DND-41 (cell line): ENCODE measurements around the gene SPEF1.

Source experiments
- ATAC-seq: fragments of 200-7000 bp; cut with Tn5 transposase; 3 replicates; pipeline ENCODE4 v1.9.1; 2021; ENCODE audit warnings: low read depth; ENCODE audit not compliant: insufficient read depth
- DNase-seq: peaks from one replicate; pipeline ENCODE4 v3.0.0-alpha.2; 2020
- H2AFZ ChIP-seq: 2 replicates; pipeline ENCODE4 v1.6.0; 2012; ENCODE audit warnings: low read depth, low read length
- H3K27ac ChIP-seq: 2 replicates; pipeline ENCODE4 v1.5.1; 2012; ENCODE audit warnings: low read length, inconsistent platforms
- H3K27me3 ChIP-seq: fragments of 200-600 bp; sonication (generic); 2 replicates; pipeline ENCODE4 v1.6.0; 2012; ENCODE audit warnings: low read length, mild to moderate bottlenecking, inconsistent platforms; ENCODE audit not compliant: insufficient read depth, poor library complexity
- H3K36me3 ChIP-seq: 2 replicates; pipeline ENCODE4 v1.5.1; 2012; ENCODE audit warnings: low read length, inconsistent platforms; ENCODE audit not compliant: insufficient read depth
- H3K4me1 ChIP-seq: 2 replicates; pipeline ENCODE4 v1.5.1; 2012; ENCODE audit warnings: mild to moderate bottlenecking, low read length; ENCODE audit not compliant: insufficient read depth
- H3K4me2 ChIP-seq: 2 replicates; pipeline ENCODE4 v1.6.0; 2012; ENCODE audit warnings: mild to moderate bottlenecking, moderate library complexity, low read length, inconsistent platforms; ENCODE audit not compliant: insufficient read depth
- H3K4me3 ChIP-seq, 2 experiments: fragments of 200-600 bp in 1 of 2; shearing (Covaris generic) in 1 of 2; 2 replicates each; pipeline ENCODE4 v1.5.1; 2012 to 2016; ENCODE audit warnings: inconsistent platforms in 2 of 2, low read length in 2 of 2, mild to moderate bottlenecking in 2 of 2, low read depth in 1 of 2, moderate library complexity in 1 of 2
- H3K79me2 ChIP-seq: 2 replicates; pipeline ENCODE4 v1.6.0; 2012; ENCODE audit warnings: low read length, inconsistent platforms; ENCODE audit not compliant: insufficient read depth
- H3K9ac ChIP-seq: 2 replicates; pipeline ENCODE4 v1.6.0; 2012; ENCODE audit warnings: low read depth, mild to moderate bottlenecking, inconsistent platforms, low read length, moderate library complexity
- H3K9me3 ChIP-seq: 2 replicates; pipeline ENCODE4 v1.5.1; 2012; ENCODE audit warnings: low read length, moderate library complexity, mild to moderate bottlenecking, inconsistent platforms; ENCODE audit not compliant: insufficient read depth, severe bottlenecking
- H4K20me1 ChIP-seq: 2 replicates; pipeline ENCODE4 v1.6.0; 2012; ENCODE audit warnings: low read length; ENCODE audit not compliant: insufficient read depth
- EZH2 ChIP-seq: IDR thresholded peaks from 3 replicates; pipeline ENCODE4 v1.6.1; 2012; ENCODE audit warnings: borderline replicate concordance, low read depth, mild to moderate bottlenecking, moderate library complexity, low read length, inconsistent platforms; ENCODE audit not compliant: severe bottlenecking
- TF ChIP-seq, protein P1 (sequence below): IDR thresholded peaks from 2 replicates; pipeline ENCODE4 v1.5.1; 2012; ENCODE audit warnings: borderline replicate concordance, low read length, moderate library complexity, mild to moderate bottlenecking; ENCODE audit not compliant: poor library complexity, severe bottlenecking; ENCODE audit errors: extremely low read depth

Gene SPEF1

DNA sequence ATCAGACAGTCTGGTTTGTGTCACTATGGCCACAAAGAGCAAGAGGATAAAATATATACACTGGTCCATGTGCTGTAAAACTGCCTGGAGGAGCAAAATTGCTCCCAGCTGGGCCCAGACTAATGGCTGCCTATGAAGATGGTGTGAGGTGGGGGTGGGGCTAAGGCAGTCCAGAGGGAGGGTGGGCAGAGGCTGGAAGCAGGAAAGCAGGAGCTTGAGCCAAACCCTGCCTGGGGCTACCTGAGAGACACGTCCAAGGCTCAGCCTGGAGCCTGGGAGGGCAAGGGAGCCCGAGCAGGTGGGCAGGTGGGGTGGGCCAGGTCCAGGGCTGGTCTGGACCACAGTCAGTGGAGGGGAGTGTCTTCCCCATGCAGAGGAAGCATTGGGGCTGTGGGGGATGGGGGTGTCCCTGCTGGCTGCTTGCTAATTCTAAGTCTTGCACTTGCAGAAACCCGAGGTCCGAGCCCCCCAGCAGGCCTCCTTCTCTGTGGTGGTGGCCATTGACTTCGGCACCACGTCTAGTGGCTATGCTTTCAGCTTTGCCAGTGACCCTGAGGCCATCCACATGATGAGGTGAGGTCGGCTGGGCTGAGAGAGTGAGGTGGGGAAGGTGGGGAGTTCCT, 39.3 kb downstream of the SPEF1 start:
- ATAC-seq (no peak), DNase-seq (no peak)
- Histone ChIP-seq H3K27ac (no peak overlapping the region), H2AFZ (no peak overlapping the region), H3K4me3 (no peak overlapping the region), H3K4me2 (no peak overlapping the region), H3K36me3 (no peaks in the 10 kb centered on the region), H3K9ac (no peak overlapping the region), H3K79me2 (no peaks in the 10 kb centered on the region), H4K20me1 (no peaks in the 10 kb centered on the region), H3K9me3 (no peaks in the 10 kb centered on the region), H3K27me3 (no peaks in the 10 kb centered on the region), H3K4me1 (no peaks in the 10 kb centered on the region)
- TF ChIP-seq, protein P1, sequence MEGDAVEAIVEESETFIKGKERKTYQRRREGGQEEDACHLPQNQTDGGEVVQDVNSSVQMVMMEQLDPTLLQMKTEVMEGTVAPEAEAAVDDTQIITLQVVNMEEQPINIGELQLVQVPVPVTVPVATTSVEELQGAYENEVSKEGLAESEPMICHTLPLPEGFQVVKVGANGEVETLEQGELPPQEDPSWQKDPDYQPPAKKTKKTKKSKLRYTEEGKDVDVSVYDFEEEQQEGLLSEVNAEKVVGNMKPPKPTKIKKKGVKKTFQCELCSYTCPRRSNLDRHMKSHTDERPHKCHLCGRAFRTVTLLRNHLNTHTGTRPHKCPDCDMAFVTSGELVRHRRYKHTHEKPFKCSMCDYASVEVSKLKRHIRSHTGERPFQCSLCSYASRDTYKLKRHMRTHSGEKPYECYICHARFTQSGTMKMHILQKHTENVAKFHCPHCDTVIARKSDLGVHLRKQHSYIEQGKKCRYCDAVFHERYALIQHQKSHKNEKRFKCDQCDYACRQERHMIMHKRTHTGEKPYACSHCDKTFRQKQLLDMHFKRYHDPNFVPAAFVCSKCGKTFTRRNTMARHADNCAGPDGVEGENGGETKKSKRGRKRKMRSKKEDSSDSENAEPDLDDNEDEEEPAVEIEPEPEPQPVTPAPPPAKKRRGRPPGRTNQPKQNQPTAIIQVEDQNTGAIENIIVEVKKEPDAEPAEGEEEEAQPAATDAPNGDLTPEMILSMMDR: no peak
- TF ChIP-seq EZH2: no peak

DNA sequence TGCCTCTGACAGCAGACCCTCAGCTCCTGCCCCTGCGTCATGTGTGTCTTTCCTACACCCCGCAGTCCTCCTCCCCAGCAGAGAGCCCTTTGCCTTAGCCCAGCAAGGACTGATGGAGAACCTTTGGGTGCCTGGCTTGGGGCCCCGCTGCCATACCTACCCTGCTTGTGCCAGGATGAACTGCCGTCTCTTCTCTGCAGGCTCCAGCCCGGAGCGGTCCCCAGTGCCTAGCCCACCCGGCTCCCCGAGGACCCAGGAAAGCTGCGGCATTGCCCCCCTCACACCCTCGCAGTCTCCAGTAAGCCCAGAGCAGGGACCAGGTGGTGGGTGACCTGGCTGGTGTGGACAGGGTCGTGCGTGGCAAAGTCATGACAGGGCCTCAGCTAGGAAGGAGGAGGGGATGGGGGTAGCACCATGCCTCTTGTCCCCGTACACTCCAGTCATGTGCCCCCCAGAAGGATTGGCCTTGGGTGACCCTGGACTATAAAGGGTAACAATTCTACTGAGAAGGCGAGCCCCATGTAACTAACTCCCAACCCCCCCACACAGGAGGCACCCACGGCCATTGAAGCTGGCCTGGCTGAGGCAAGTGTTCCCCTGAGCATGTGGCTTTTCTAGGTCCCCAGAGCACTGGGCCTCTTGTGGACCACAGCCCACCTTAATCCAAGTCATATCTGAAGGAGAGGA, 40.5 kb downstream of the SPEF1 start:
- no peak overlapping the region for H2AFZ ChIP-seq

DNA sequence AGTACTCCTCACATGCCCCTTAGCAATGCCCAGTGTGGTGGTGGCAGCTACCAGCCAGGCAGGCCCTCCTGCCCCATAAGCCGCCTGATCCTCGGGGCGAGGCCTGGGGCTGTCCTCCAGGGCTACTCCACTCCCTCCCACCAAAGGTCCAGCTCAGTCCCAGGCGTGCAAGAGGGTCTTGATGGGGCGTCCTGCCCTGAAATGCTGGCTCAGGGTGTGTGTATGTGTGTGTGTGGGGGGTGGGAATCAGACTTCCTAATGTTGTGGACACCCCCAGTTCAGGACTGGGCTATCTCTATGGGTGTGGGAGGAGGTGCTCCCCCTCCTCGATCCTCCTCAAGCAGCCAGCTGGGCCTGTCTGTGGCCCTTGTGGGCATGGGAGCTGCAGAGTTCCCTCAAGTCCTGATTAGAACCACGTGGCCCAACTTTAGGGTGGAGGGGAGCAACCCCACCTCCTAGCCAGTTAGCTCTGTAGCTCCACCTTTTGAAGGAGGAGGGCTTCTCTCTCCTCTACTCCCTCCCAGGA, 41.3 kb downstream of the SPEF1 start:
- TF ChIP-seq, protein P1: no peak
- H3K79me2 ChIP-seq: no peaks in the 10 kb centered on the region
- H4K20me1 ChIP-seq: no peaks in the 10 kb centered on the region
- H3K27me3 ChIP-seq: no peaks in the 10 kb centered on the region
- H3K4me2 ChIP-seq: no peak overlapping the region
- no peak for DNase-seq
- ATAC-seq: 0 out of 3 replicates have a peak, but pooled peaks have one; percentile 22
- no peaks in the 10 kb centered on the region for H3K36me3 ChIP-seq
- no peak overlapping the region for H3K9ac ChIP-seq
- H3K27ac ChIP-seq: no peak overlapping the region
- H2AFZ ChIP-seq: no peak overlapping the region
- no peaks in the 10 kb centered on the region for H3K4me1 ChIP-seq
- no peaks in the 10 kb centered on the region for H3K9me3 ChIP-seq
- H3K4me3 ChIP-seq: no peak overlapping the region

More for the DNA sequence above, 40.5 kb downstream of the SPEF1 start:
- no peaks in the 10 kb centered on the region for H3K36me3 ChIP-seq
- H3K9me3 ChIP-seq: no peaks in the 10 kb centered on the region
- no peak overlapping the region for H3K9ac ChIP-seq
- H3K79me2 ChIP-seq: no peaks in the 10 kb centered on the region
- H3K4me1 ChIP-seq: no peaks in the 10 kb centered on the region
- ATAC-seq (no peak), DNase-seq (no peak)
- TF ChIP-seq, protein P1: no peak
- no peak for TF ChIP-seq EZH2
- H3K27me3 ChIP-seq: no peaks in the 10 kb centered on the region
- no peak overlapping the region for H3K4me2 ChIP-seq
- H3K4me3 ChIP-seq: no peak overlapping the region
- H3K27ac ChIP-seq: no peak overlapping the region
- H4K20me1 ChIP-seq: no peaks in the 10 kb centered on the region
